ENCODE results near the gene SMPD1. TPM values are rescaled to one million over a fixed set of nuclear protein-coding genes. Genes with fewer than 3 reads are reported as not detected.

SMPD1 gene
- total and polyA plus RNA-seq, 2 of the 4 experiments (the other 2 are of a cell fraction) = 19.5 to 108 TPM

GRCh38 chr11:6433998-6434660 is 43.9 kb downstream of the SMPD1 start:
- DNase-seq (no peak), ATAC-seq (ENCODE audit: low read depth) (no peak)
- TF ChIP-seq BHLHE40 (IDR thresholded peaks at IDR 0.05; ENCODE audit: low read depth, low read length) (no peak), NFE2L2 (IDR thresholded peaks at IDR 0.05; ENCODE audit: low read depth, low read length) (no peak)
- no peak overlapping the region for H3K4ac ChIP-seq (ENCODE audit: low read depth, low read length)
- no peak overlapping the region for H3K4me3 ChIP-seq (ENCODE audit: insufficient read depth, low read depth, low read length)
- in situ Hi-C loops (cut with MboI; ENCODE audit: low sequenced_read_pairs) = no loop called here
- no peaks in the 10 kb centered on the region for H3K27me3 ChIP-seq (ENCODE audit: control insufficient read depth, insufficient read depth, low read length)
- no peaks in the 10 kb centered on the region for H3K4me1 ChIP-seq (ENCODE audit: control insufficient read depth, insufficient read depth, low read length)
- H2AFZ ChIP-seq (replicated peaks; ENCODE audit: low read length, poor library complexity) = no peak overlapping the region
- H3K9me3 ChIP-seq (ENCODE audit: control insufficient read depth, insufficient read depth, low read length) = no peaks in the 10 kb centered on the region
- ChIA-PET POLR2A (ENCODE audit: unreplicated experiment) (no interaction called here), CTCF (no interaction called here)
- H4K91ac ChIP-seq (ENCODE audit: insufficient read depth, low read depth, low read length) = no peak overlapping the region
- no peaks in the 10 kb centered on the region for H4K20me1 ChIP-seq (ENCODE audit: insufficient read depth, low read length)
- no peak overlapping the region for H2BK15ac ChIP-seq (ENCODE audit: low read depth, low read length)
- no CpG with 5 or more reads among the region's 5 CpGs for WGBS, 2 experiments (ENCODE audit: extremely low coverage in 2 of 2, insufficient read length in 1 of 2)
- intact Hi-C loops (cut with micrococcal nuclease) = no loop called here
- H3K36me3 ChIP-seq (ENCODE audit: control insufficient read depth, insufficient read depth, low read length) = no peaks in the 10 kb centered on the region
- H3K56ac ChIP-seq (ENCODE audit: extremely low read depth, insufficient read depth, low read length) = no peak overlapping the region
- H2AK5ac ChIP-seq (ENCODE audit: low read depth, low read length) = no peak overlapping the region
- H4K8ac ChIP-seq (ENCODE audit: low read depth in 2 of 2, low read length in 2 of 2) = no peak overlapping the region
- H3K9me1 ChIP-seq (ENCODE audit: insufficient read depth, low read length) = no peaks in the 10 kb centered on the region
- no peak overlapping the region for H3K23ac ChIP-seq (ENCODE audit: low read depth, low read length)
- dilution Hi-C loops (cut with HindIII; ENCODE audit: low sequenced_read_pairs, unreplicated experiment) = no loop called here
- H2BK20ac ChIP-seq (ENCODE audit: low read depth, low read length) = no peak overlapping the region
- H2AK9ac ChIP-seq (replicated peaks; ENCODE audit: low read depth, low read length, poor library complexity) = no peak overlapping the region
- no peak overlapping the region for H3K14ac ChIP-seq (replicated peaks; ENCODE audit: low read depth, low read length)
- no peak overlapping the region for H3K4me2 ChIP-seq (ENCODE audit: low read depth, low read length)
- no peak overlapping the region for H3K9ac ChIP-seq (ENCODE audit: low read depth, low read length)
- no peak overlapping the region for H3K27ac ChIP-seq (ENCODE audit: insufficient read depth, low read length)
- H3K79me1 ChIP-seq (ENCODE audit: low read depth in 1 of 2, low read length in 2 of 2) = no peaks in the 10 kb centered on the region
- no peak overlapping the region for H3K18ac ChIP-seq (ENCODE audit: low read depth, low read length)
- no peak overlapping the region for H4K5ac ChIP-seq (ENCODE audit: low read depth, low read length)
- no peak overlapping the region for H2BK120ac ChIP-seq (ENCODE audit: low read depth, low read length)
- no peak overlapping the region for H2BK5ac ChIP-seq (ENCODE audit: low read depth, low read length, poor library complexity, severe bottlenecking)
- no TSS peak for BruUV-seq (replicated peaks)
